ENCODE results near the gene FUOM. TPM values are rescaled to one million over a fixed set of nuclear protein-coding genes. Genes with fewer than 3 reads are reported as not detected.
A peak's percentile ranks its signal among the peaks of the same experiment; 100 is the strongest.

FUOM gene, protein sequence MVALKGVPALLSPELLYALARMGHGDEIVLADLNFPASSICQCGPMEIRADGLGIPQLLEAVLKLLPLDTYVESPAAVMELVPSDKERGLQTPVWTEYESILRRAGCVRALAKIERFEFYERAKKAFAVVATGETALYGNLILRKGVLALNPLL
- 10 to 100 TPM; 13.8 to 17.6 TPM for total RNA-seq
- long read RNA-seq, donor 1, partial matches to known transcripts, result 1 of 5 reads
- long read RNA-seq, donor 1, other reads (novel, unspliced or antisense), result 0 of 5 reads
- long read RNA-seq, donor 2, partial matches to known transcripts, result 9 of 17 reads
- long read RNA-seq, donor 2, other reads (novel, unspliced or antisense), result 2 of 17 reads

DNA sequence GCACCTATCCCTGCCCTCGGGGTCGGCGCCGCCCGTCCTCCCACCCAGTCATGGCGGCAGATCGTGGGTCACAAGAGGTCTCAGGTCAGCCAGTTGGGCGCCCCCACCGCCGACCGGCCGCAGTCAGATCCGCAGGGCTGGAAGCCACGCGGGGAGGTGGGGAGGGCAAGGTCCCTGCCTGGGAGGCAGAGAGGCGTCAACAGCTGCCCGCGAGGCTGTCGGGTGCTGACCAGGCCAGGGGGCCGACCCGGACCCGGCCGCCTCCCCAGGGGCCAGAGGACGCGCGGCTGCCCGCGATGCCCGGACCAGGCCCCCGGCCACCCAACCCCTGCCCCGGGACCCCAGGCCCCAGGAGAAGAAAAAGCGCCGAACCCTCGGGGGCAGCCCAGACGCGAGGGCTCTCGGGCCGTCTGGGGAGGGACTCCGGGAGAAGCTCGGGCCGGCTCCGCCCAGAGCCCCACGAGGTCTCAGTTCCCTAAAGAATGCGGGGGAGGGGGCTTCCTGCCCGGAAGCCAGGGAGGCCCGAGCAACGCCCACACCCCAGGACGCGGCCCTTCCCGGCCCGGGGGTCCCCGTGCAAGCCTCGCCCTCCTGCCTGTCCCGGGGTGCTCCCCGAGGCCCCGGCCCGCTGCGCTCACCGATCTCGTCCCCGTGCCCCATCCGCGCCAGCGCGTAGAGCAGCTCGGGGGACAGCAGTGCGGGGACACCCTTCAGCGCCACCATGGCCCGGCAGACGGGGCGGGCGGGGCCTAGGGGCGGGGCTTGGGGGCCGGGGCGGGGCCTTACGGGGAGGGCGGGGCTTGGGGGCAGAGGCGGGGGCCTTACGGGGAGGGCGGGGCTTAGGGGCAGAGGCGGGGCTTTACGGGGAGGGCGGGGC lies at the start of gene FUOM:
FUOM (minus strand) TSS at position 735 of the 877 bp plus-strand sequence; CDS start at position 723, 12 bp downstream.
- intact Hi-C loops (cut with DNase I), result no loop called here
- DNase-seq (ENCODE audit: low spot score), result no peak

- intact Hi-C loops (cut with DNase I), result no loop called here
- DNase-seq (ENCODE audit: low spot score), result peak; percentile 26
These were observed 48.2 kb upstream of the FUOM start for GRCh38 chr10:133405844-133406527.

DNA sequence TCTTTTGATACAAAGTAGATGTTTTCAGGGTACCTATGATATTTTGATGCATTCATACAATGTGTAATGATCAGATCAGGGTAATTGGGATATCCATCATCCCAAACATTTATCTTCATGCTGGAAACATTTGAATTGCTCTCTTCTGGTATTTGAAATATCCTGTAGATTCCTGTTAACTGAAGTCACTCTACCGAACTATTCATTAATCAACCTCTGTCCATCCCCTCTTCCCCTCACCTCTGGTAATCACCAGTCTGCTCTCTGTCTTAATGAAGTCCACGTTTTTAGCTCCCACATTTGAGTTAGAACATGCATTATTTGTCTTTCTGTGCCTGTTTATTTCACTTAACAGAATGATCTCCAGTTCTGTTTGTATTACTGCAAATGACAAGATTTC lies 47.5 kb upstream of the FUOM start:
- intact Hi-C loops (cut with DNase I), result no loop called here
- DNase-seq (ENCODE audit: low spot score), result no peak

DNA sequence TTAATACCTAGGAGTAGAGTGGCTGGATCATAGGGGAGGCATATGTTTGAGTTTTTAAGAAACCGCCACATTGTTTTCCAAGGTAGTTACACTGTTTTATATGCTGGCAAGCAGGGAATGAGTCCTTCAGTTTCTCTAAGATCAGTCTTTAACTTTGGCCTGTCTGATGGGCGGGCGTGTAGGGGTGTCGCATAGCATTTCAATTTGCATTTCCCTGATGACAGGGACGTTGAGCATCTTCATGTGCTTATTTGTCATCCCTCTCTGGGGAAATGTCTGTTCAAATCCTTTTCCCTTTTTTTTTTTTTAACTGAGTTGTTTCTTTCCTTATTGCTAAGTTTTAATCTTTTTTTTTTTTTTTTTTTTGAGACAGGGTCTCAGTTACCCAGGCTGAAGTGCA lies 46.0 kb upstream of the FUOM start:
- intact Hi-C loops (cut with DNase I), result no loop called here
- no peak for DNase-seq (ENCODE audit: low spot score)

- DNase-seq (ENCODE audit: low spot score), result peak; percentile 12
- intact Hi-C loops (cut with DNase I), result no loop called here
These were observed 45.5 kb upstream of the FUOM start for GRCh38 chr10:133403359-133403758.

DNA sequence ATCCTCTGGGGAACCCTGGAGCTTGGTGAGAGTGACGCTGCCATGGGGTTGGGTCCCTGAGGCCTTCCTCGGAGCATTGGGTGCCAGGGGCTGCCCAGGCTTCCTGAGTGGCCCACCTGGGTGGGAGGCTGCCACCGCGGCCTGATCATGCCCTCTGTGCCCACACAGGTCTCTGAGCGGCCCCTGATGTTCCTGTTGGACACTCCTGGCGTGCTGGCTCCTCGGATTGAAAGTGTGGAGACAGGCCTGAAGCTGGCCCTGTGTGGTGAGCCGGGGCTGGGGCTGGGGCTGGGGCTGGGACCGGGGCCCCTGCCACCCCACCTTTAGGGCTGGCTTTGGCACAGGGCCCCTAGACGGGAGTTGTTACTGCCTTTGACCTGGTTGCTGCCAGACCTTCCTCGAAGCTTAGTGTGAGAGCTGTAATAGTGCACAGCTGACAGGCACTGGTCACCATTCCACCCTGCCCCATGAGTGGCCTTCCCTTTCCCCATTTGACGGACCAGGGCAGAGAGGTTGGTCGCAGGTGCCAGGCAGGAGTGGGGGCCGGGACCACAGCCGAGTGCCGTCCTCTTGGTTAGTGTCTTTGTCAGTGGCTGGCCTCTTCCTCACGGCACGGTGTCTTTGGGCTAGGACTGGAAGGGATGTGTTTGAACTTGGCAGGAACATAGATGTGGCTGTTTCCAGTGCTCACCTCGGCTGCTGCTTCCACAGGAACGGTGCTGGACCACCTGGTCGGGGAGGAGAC lies 44.3 kb upstream of the FUOM start:
- DNase-seq (ENCODE audit: low spot score), result peak; percentile 69
- intact Hi-C loops (cut with DNase I), result no loop called here

GRCh38 chr10:133401500-133401899 lies 43.7 kb upstream of the FUOM start:
- peak; percentile 69 for DNase-seq (ENCODE audit: low spot score)
- intact Hi-C loops (cut with DNase I), result no loop called here

DNA sequence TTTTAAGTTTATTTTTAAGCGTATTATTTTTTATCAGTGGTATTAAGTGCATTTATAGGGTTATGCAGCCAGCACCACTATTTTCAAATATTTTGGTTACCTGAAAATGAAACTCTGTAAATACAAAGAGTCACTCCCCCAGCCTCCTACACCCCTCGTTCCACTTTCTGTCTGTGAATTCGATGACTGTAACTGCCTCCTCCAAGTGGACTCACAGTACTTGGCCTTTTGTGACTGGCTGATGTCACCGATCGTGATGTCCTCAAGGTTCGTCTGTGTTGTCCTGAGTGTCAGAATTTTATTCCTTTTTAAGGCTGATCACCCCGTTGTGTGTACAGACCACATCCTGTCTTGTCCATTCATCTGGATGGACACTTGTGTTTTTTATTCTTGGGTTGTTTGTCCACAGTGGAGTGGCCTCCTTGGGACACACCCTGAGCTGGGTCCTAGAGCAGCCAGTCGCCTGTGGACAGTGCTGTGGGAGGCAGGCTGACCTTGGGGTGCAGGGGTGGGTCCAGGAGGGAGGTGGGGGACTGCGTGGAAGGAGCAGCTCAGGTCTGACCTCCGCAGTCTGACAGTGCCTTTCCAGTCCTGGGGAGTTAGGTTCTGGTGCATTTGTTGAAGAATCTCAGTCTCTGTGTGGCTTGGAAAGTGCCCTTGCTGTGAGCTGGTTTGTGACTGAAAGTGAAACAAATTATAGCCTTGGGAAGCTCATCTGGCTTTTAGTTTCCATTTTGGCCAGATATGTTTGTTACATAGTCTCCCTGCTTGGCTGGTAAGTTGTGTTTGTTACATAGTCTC lies 43.0 kb upstream of the FUOM start:
- intact Hi-C loops (cut with DNase I), result no loop called here
- DNase-seq (ENCODE audit: low spot score), result peak; percentile 42

GRCh38 chr10:133399123-133399601 lies 41.3 kb upstream of the FUOM start:
- peak; percentile 68 for DNase-seq (ENCODE audit: low spot score)
- intact Hi-C loops (cut with DNase I), result no loop called here

DNA sequence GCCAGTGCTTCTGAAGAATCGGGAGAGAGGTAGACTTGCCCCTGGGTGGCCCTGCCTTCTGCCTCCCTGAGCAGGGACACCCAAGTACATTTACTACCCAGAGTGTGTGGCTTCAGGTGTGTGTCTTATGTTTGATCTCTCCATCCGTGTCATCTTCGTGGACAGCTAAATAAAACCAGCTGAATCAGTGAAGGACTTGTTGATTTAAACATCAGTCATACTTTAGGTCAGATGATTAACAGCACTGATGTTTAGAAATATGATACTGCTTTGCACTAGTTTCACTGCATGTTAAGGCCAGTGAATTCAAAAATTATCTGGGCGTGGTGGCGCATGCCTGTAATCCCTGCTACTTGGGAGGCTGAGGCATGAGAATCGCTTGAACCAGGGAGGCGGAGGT lies 40.1 kb upstream of the FUOM start:
- DNase-seq (ENCODE audit: low spot score), result no peak
- intact Hi-C loops (cut with DNase I), result no loop called here

DNA sequence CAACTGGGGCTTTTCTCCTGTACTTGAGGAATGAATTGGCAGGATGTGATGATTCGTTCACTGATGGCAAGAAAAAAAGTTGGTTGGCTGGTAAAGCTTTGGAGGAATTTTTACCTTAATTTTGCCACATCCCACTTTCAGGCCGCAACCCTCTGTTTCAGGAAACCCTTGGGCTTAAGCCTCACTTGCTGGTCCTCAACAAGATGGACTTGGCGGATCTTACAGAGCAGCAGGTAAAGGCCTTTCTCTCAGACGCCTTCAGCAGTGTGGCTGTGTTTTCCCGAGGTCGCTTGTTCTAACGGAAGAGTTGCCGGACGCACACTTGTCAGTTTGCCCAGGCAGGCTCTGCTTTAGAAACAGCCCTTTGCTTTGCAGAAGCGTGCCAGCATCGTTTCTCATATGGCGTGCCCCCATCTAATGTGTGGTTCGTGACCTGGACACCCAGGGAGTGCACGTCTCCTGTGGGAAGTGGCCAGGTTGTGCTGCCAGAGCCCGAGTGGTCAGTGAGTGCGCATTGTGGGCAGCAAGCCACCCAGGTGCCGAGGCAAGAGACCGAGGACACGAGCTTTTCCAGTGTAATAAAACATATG lies 38.3 kb upstream of the FUOM start:
- DNase-seq (ENCODE audit: low spot score), result peak; percentile 63
- intact Hi-C loops (cut with DNase I), result no loop called here

- peak; percentile 81 for DNase-seq (ENCODE audit: low spot score)
- intact Hi-C loops (cut with DNase I), result no loop called here
These were observed 37.0 kb upstream of the FUOM start for GRCh38 chr10:133394801-133395221.

DNA sequence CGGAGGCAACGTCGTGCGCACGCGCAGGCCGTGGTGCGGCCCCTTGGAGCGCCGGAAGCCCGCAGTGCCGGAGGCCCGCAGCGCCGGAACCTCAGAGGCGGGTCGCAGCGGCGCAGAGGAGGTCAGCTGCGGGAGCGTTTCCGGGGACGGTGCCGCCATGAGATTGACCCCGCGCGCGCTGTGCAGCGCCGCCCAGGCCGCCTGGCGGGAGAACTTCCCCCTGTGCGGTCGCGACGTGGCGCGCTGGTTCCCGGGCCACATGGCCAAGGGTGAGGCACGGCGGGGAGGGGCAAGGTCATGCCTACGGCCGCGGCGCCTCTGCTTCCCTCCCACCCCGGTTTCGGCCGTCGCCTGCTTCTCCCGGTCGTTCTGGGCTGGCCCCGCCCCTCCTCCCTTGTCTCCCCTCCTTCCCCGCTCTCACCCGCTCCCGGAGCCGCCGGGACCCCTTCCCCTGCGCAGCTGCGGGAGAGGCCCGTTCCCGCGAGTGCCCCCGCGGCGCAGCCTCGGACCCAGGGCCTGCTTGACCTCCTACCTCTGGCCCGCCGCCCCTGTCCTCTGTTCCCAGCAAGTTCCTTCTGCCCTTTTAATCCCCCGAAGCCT lies 36.3 kb upstream of the FUOM start, which contains the start of gene MTG1:
MTG1 (plus strand) TSS at position 94 of the 600 bp plus-strand sequence; CDS start at position 158, 64 bp downstream.
- intact Hi-C loops (cut with DNase I), result no loop called here
- DNase-seq (ENCODE audit: low spot score), result peak; percentile 98

DNA sequence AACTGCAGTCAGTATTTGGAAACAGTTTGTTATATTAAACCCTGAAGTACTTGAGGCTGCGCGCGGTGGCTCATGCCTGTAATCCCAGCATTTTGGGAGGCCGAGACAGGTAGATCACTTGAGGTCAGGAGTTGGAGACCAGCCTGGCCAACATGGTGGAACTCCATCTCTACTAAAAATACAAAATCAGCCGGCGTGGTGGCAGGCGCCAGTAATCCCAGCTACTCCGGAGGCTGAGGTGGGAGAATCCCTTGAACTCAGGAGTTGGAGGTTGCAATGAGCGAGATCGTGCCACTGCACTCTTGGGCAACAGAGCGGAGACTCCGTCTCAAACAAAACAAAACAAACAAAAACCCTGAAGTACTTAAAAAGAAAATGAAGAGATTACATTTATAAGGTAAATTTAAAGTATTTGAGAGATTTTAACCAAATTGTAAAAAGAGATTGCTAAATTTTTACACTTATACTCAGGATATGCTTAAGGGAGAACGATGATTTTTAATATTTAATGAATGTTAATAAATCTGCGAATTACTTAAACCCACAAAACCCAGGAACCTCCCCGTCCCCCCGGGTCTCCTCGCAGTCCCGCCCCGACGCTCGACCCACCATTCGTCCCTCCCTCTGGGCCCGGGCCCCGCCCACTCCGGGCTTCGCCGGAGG lies 35.7 kb upstream of the FUOM start:
- DNase-seq (ENCODE audit: low spot score), result peak; percentile 57
- intact Hi-C loops (cut with DNase I), result no loop called here

GRCh38 chr10:133391761-133392518 lies 34.1 kb upstream of the FUOM start:
- intact Hi-C loops (cut with DNase I), result no loop called here
- peak; percentile 58 for DNase-seq (ENCODE audit: low spot score)

GRCh38 chr10:133391249-133391635 lies 33.4 kb upstream of the FUOM start:
- intact Hi-C loops (cut with DNase I), result no loop called here
- peak; percentile 48 for DNase-seq (ENCODE audit: low spot score)
